HG02759 (cell line): ENCODE measurements around the gene DLAT.
A peak's percentile ranks its signal among the peaks of the same experiment; 100 is the strongest.
"Not testable (repeated sequence)": the region's sequence is repeated elsewhere in the genome, so short reads cannot be mapped to it uniquely, and the experiment has no call there.

Experiments used
- ATAC-seq: cut with Tn5 transposase; IDR thresholded peaks from one replicate; pipeline ENCODE4 v1.9.1; 2021; ENCODE audit warnings: mild to moderate bottlenecking, moderate library complexity; ENCODE audit not compliant: unreplicated experiment

DLAT gene

GRCh38 chr11:112046647-112047046 lies 21.4 kb downstream of the DLAT start:
- not testable (repeated sequence) for ATAC-seq

- ATAC-seq, result not testable (repeated sequence)
These were observed 23.0 kb downstream of the DLAT start for GRCh38 chr11:112048256-112048655.

- ATAC-seq, result no peak
These were observed 24.6 kb downstream of the DLAT start for GRCh38 chr11:112049777-112050176.

GRCh38 chr11:112050721-112051120 lies 25.5 kb downstream of the DLAT start:
- peak; percentile 80 for ATAC-seq

- ATAC-seq, result no peak
These were observed 26.6 kb downstream of the DLAT start for GRCh38 chr11:112051768-112052167.

GRCh38 chr11:112057170-112057569 lies 32.0 kb downstream of the DLAT start:
- no peak for ATAC-seq

GRCh38 chr11:112058103-112058502 lies 32.9 kb downstream of the DLAT start:
- ATAC-seq, result no peak

- ATAC-seq, result no peak
These were observed 37.7 kb downstream of the DLAT start for GRCh38 chr11:112062923-112063322.

- ATAC-seq, result peak; percentile 90
These were observed 49.0 kb downstream of the DLAT start, which contains the start of the genes NKAPD1 and PIH1D2 for GRCh38 chr11:112073941-112074811. NKAPD1 (plus strand) TSS chr11:112074299; CDS start chr11:112075575, 1,276 bp downstream. PIH1D2 (minus strand) TSS chr11:112074017; CDS start chr11:112073174, 843 bp downstream.

GRCh38 chr11:112082729-112083128 lies 57.5 kb downstream of the DLAT start:
- ATAC-seq, result no peak

- peak; percentile 31 for ATAC-seq
These were observed 60.7 kb downstream of the DLAT start for GRCh38 chr11:112085822-112086421.

- ATAC-seq, result peak; percentile 92
These were observed 61.4 kb downstream of the DLAT start, which contains the start of the genes SDHD and TIMM8B for GRCh38 chr11:112086422-112087191. SDHD (plus strand) TSS chr11:112086873; CDS start chr11:112086908, 35 bp downstream. TIMM8B (minus strand) TSS chr11:112086756; CDS start chr11:112086723, 33 bp downstream.

- ATAC-seq, result no peak
These were observed 62.0 kb downstream of the DLAT start for GRCh38 chr11:112087212-112087611.

- ATAC-seq, result not testable (repeated sequence)
These were observed 70.1 kb downstream of the DLAT start for GRCh38 chr11:112095302-112095701.

GRCh38 chr11:112096194-112096593 lies 71.0 kb downstream of the DLAT start:
- no peak for ATAC-seq

- ATAC-seq, result no peak
These were observed 72.7 kb downstream of the DLAT start for GRCh38 chr11:112097734-112098528.

- no peak for ATAC-seq
These were observed 75.3 kb downstream of the DLAT start for GRCh38 chr11:112100462-112100861.

GRCh38 chr11:112103446-112103845 lies 78.2 kb downstream of the DLAT start:
- no peak for ATAC-seq

GRCh38 chr11:112106070-112106469 lies 80.9 kb downstream of the DLAT start:
- ATAC-seq, result no peak
